A549 (cell line): ENCODE data around the gene MON2.

Experiments
- CEBPB ChIP-seq, 2 experiments: fragments of >200 bp in 1 of 2; sonication (Bioruptor Twin) in 1 of 2; formaldehyde crosslinking in 1 of 2; IDR thresholded peaks; 2 replicates each; pipeline ENCODE4 v1.6.1; 2012 to 2016
- CTCF ChIP-seq: fragments of >200 bp; sonication (Bioruptor Twin); formaldehyde crosslinking; IDR thresholded peaks from 3 replicates; pipeline ENCODE4 v1.5.1; 2016
- EP300 ChIP-seq, 2 experiments: fragments of >200 bp; sonication (Bioruptor Twin); formaldehyde crosslinking; IDR thresholded peaks; 2 replicates in 1 of 2; 3 replicates in 1 of 2; pipeline ENCODE4 v1.6.1; 2016 to 2017
- GATA3 ChIP-seq: IDR thresholded peaks from 2 replicates; pipeline ENCODE4 v1.6.1; 2012; ENCODE audit warnings: borderline replicate concordance
- JUN ChIP-seq, 2 experiments: fragments of >200 bp; sonication (Bioruptor Twin); formaldehyde crosslinking; IDR thresholded peaks; 2 replicates in 1 of 2; 3 replicates in 1 of 2; pipeline ENCODE4 v1.6.1; 2016 to 2017
- KDM1A ChIP-seq: fragments of 200-600 bp; sonication (generic); IDR thresholded peaks from 2 replicates; pipeline ENCODE4 v1.6.1; 2016; ENCODE audit warnings: low read depth, mild to moderate bottlenecking
- POLR2A ChIP-seq: IDR thresholded peaks from 2 replicates; pipeline ENCODE4 v1.6.1; 2012; ENCODE audit warnings: mild to moderate bottlenecking, low read length
- RAD21 ChIP-seq, 2 experiments: fragments of >200 bp in 1 of 2; sonication (Bioruptor Twin) in 1 of 2; formaldehyde crosslinking in 1 of 2; IDR thresholded peaks in 1 of 2; conservative IDR thresholded peaks in 1 of 2; 2 replicates in 1 of 2; 3 replicates in 1 of 2; pipeline ENCODE4 v1.6.1; 2012 to 2018; ENCODE audit warnings: inconsistent platforms in 1 of 2
- REST ChIP-seq: fragments of 200-600 bp; sonication (generic); IDR thresholded peaks from 2 replicates; pipeline ENCODE4 v1.6.1; 2016; ENCODE audit warnings: antibody characterized with exemption, mild to moderate bottlenecking, moderate library complexity
- TF ChIP-seq, protein P1 (sequence below): fragments of 250-450 bp; sonication (Bioruptor Pico); IDR thresholded peaks from 2 replicates; pipeline ENCODE4 v1.5.0; 2021; ENCODE audit warnings: mild to moderate bottlenecking, moderate library complexity, borderline replicate concordance
- TF ChIP-seq, protein P2 (sequence below): fragments of 450-650 bp; IDR thresholded peaks from 2 replicates; pipeline ENCODE4 v1.6.1; 2014; ENCODE audit warnings: antibody characterized with exemption

DNA sequence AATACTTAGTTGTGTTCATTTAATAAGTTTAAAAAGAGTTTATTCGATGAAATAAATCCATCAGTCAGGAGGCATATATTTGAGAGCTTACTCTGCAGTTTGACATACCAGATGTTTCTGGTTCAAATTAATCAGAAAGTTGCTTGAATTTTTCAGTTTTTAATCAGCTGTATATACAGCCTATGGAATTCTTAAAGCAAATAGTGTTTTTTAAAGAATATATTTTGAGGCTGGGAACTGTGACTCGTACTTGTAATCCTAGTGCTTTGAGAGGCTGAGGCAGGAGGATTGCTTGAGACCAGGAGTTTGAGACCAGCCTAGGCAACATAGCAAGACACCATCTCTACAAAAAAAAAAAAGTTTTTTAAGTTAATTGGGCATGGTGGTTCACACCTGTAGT is 112.1 kb downstream of the MON2 start:
- TF ChIP-seq, protein P1, sequence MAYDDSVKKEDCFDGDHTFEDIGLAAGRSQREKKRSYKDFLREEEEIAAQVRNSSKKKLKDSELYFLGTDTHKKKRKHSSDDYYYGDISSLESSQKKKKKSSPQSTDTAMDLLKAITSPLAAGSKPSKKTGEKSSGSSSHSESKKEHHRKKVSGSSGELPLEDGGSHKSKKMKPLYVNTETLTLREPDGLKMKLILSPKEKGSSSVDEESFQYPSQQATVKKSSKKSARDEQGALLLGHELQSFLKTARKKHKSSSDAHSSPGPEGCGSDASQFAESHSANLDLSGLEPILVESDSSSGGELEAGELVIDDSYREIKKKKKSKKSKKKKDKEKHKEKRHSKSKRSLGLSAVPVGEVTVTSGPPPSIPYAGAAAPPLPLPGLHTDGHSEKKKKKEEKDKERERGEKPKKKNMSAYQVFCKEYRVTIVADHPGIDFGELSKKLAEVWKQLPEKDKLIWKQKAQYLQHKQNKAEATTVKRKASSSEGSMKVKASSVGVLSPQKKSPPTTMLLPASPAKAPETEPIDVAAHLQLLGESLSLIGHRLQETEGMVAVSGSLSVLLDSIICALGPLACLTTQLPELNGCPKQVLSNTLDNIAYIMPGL (CRISPR knock-in tag): no peak
- TF ChIP-seq, protein P2, sequence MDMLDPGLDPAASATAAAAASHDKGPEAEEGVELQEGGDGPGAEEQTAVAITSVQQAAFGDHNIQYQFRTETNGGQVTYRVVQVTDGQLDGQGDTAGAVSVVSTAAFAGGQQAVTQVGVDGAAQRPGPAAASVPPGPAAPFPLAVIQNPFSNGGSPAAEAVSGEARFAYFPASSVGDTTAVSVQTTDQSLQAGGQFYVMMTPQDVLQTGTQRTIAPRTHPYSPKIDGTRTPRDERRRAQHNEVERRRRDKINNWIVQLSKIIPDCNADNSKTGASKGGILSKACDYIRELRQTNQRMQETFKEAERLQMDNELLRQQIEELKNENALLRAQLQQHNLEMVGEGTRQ: no peak
- TF ChIP-seq EP300 (IDR thresholded peaks at IDR 0.05) (no peak), KDM1A (no peak), CEBPB (IDR thresholded peaks at IDR 0.05) (no peak), POLR2A (no peak), GATA3 (no peak), CTCF (no peak), RAD21 (conservative IDR thresholded peaks at IDR 0.05 in 1 of 2, IDR thresholded peaks at IDR 0.05 in 1 of 2) (no peak), REST (no peak), JUN (IDR thresholded peaks at IDR 0.05) (no peak)
